A172 (cell line): Measurements from ENCODE around the gene RAD51D. TPM values are rescaled to one million over a fixed set of nuclear protein-coding genes. Genes with fewer than 3 reads are reported as not detected.
"Not testable (repeated sequence)": the region's sequence is repeated elsewhere in the genome, so short reads cannot be mapped to it uniquely, and the experiment has no call there.

Experiments
- DNase-seq: peaks from one replicate; pipeline ENCODE4 v3.0.0-alpha.2; 2015; ENCODE audit warnings: low spot score
- total RNA-seq: library from RNA; depleted of rRNA; stranded (reverse); fragments of >200 nt; shearing (Covaris generic); gene quantifications from 2 replicates; pipeline ENCODE4 v1.2.3, GENCODE V29; 2014

Gene RAD51D
- total RNA-seq, 1 experiment from 2014 or later, result 11.0 TPM

- DNase-seq, result no peak
Measured at GRCh38 chr17:35068249-35068648, 51.4 kb downstream of the RAD51D start.

GRCh38 chr17:35065880-35066279, 53.8 kb downstream of the RAD51D start:
- DNase-seq, result no peak

GRCh38 chr17:35064516-35065215, 55.0 kb downstream of the RAD51D start:
- DNase-seq, result no peak

GRCh38 chr17:35063514-35064223, 56.0 kb downstream of the RAD51D start, which contains the start of gene RFFL:
Gene RFFL (minus strand): TSS chr17:35063707. CDS start chr17:35026553, 37,154 bp downstream.
- DNase-seq, result peak; percentile 98

DNA sequence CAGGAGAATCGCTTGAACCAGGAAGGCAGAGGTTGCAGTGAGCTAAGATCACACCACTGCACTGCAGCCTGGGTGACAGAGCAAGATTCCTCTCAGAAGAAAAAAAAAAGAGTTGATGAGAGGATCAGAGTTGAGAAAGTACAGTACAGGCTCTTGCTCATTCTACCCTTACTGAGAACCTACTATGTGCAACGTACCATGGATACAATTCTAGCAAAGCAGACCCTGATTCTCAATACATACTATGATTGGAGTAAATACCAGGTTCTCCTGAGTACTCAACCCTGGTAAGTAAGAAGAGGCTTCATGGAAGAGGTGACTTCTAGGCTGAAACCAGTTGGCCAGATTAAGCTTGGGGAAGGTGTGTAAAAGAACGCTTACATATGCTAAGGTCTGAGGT, 57.4 kb downstream of the RAD51D start:
- DNase-seq, result no peak

DNA sequence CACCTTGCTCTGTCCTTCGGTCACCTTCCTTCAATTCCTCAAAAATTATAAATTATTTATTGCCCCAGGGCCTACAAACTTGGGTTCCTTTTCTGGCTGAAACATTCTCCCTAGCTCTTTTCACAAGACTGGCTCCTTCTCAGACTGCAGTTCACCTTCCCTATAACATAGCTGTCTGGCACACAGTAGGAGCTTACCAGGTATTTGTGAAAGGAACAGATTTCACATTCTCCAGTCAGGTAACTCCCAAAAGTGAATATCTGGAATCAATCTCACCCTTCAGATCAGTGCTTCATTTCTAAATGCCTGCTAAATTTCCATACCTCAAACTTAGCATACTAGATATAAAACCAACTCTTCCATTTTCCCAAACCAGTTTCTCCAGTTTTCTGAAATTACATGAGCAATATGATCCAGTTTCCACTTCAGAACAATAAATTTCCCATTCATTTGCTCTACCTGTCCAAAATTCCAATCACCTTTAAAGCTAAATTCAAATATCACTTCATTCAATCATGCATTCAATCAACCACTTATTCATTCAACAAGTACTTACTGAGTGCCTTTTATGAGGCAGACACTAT, 62.2 kb downstream of the RAD51D start:
- DNase-seq, result no peak

DNA sequence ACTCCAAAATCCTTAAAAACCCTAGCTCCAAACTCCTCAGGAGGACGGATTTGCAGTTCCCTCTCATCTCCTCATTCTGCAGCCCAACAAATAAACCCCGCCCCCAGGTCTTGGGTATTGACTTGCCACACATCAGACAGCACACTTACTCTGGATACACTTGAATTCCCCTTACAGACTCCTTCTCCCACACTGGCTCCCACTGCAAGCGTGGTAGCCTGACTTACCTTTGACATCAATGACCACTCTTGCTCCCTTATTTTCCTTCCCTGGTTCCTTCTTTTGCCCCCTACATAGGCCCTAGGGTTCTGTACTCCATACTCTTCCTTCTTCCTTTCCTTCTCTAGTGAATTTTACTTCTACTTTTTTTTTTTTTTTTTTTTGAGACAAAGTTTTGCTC, 63.6 kb downstream of the RAD51D start:
- no peak for DNase-seq

DNA sequence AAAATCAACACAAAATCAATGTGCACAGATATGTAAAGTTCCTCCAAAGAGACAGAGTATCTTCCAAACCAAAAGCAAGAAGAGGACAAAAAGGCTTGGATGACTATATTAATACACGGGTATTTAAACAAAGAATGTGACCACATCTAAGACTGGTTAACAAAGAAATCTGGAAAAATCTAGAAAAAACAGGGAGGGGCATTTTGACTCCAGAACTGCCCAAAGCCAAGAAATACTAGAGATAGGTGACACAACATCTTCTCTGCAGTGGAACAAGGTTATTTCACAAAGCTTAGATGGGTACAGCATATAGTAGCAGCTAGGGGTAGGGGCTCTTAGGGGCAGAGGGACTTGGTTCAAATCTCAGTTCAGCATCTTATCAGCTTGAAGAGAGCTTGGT, 66.5 kb downstream of the RAD51D start:
- no peak for DNase-seq

GRCh38 chr17:35052780-35053179, 66.9 kb downstream of the RAD51D start:
- no peak for DNase-seq

GRCh38 chr17:35052241-35052610, 67.4 kb downstream of the RAD51D start:
- DNase-seq, result no peak

DNA sequence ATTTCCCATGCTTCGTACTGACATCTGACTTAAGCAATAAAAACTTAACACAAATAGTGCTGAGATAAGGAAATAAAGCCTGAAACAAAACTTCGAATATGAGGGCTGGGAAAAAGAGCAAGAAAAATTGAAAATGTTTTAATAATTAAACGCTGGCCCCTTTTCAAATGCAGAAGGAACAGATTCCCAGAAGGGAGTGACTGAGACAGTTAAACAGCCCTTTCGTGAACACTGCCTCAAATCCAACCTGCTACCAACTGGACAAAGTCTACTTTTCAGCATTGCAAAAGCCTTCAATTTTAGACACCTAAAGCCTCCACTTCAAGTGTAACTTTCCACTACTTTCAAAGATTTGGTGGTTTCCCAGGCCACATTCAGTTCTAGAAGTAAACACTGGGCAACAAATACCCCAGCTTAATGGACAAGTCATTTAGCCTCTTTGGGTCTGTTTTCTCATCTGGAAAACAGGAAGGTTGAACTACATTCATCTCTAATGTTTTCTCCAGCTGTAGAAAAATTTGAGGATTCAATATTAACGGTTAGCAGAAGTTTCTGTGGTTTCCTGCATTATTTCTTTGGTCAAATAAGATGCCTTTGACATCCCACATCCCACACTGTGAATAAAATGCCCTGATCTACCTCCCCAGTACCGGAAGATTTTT, 68.0 kb downstream of the RAD51D start:
- no peak for DNase-seq

DNA sequence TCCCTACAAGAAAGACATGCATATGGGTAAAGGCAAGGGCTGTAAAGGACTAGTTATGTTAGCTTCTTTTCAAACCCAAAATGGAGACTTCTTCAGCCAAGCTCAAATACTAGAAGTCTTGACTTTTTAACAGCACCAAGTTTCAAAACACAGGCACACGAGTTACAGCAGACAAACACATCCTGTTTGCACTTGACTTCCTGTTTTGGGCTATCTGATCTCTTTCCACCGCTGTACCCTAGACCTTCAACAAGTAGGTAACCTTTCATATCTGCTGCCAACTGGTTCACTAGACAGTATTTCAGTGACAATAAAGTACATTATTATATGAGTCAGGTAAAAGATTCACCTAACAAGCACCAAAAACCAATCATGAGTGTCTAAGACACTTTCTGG, 68.5 kb downstream of the RAD51D start:
- no peak for DNase-seq

- DNase-seq, result no peak
Measured at GRCh38 chr17:35050170-35050569, 69.5 kb downstream of the RAD51D start.

- DNase-seq, result no peak
Measured at GRCh38 chr17:35048685-35049379, 70.8 kb downstream of the RAD51D start.

GRCh38 chr17:35046740-35047283, 72.8 kb downstream of the RAD51D start:
- peak; percentile 86 for DNase-seq

DNA sequence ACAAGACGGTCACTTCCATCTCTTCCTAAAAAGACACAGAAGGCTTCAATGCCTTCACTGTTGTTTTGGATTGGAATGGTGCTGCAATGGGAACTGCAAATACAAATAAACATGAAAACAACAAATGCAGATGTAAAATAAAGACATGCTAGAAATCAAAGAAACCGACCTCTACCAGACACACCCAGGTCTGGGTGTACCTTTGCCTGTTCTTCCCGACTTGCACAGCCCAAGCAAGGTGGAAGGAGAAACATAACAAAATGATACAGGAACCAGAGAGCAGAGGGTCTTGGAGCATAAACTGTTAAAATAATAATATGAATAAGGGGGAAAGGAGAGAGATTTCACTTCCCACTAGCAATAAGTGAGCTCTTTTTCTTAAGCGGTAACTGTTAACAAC, 73.4 kb downstream of the RAD51D start:
- no peak for DNase-seq

- not testable (repeated sequence) for DNase-seq
Measured at GRCh38 chr17:35045458-35045979, 74.1 kb downstream of the RAD51D start.

DNA sequence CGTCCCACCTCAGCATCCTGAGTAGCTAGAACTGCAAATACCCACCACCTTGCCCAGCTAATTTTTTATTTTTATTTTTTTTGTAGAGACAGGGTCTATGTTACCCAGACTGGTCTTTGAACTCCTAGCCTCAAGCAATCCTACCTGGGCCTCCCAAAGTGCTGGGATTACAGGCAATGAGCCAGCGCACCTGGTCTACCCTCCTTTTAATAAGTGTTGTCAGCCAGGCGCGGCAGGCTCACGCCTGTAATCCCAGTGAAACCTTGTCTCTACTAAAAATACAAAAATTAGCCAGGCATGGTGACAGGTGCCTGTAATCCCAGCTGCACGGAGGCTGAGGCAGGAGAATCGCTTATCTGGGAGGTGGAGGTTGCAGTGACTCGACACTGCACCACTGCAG, 75.5 kb downstream of the RAD51D start:
- no peak for DNase-seq
